Right lobe of liver (tissue), 4 donors: Measurements from ENCODE around the gene RAP1GAP.

Source experiments
- CTCF ChIP-seq, 4 donors: fragments of 200-600 bp in 3 of 4; fragments of 450-650 bp in 1 of 4; IDR thresholded peaks; one replicate each; pipeline versions ENCODE4 v1.5.1 to v1.8.0; 2016 to 2022; ENCODE audit warnings: antibody characterized with exemption in 4 of 4, mild to moderate bottlenecking in 2 of 4
- POLR2A ChIP-seq: fragments of 450-650 bp; IDR thresholded peaks from one replicate; pipeline ENCODE4 v1.6.1; 2017; ENCODE audit warnings: antibody characterized with exemption, mild to moderate bottlenecking
- donor health status: DM: no; HTN: no; CAD: no.
- donor health status: DM: no; HTN: no; CAD: no.
- donor health status: DM: no; HTN: yes; CAD: no.

DNA sequence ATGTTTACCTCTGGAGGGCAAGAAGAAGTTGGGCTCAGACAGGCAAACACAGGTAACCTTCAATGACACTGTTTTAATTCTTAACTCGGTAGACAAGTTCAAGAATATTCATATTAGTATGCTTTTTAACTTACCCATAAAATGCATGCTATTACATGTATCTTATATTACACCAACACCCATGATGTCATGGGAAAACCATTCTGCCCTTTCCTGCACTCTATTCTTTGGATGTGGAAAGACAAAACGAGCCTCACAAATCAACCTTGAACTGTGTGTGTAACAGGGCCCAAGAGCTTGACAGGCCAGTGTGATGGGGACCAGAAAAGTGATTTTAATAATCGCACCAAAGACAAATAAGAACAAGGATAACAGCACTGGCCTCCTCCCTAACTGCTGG is 22.6 kb upstream of the RAP1GAP start:
- TF ChIP-seq CTCF (IDR thresholded peaks at IDR 0.05) (no peak), POLR2A (no peak)
